HG03139 (cell line): ENCODE data around the gene PHRF1.

ENCODE experiments used
- ATAC-seq: cut with Tn5 transposase; IDR thresholded peaks from one replicate; pipeline ENCODE4 v1.9.1; 2021; ENCODE audit not compliant: unreplicated experiment

Gene PHRF1

GRCh38 chr11:613369-613968 lies 37.2 kb downstream of the PHRF1 start:
- no peak for ATAC-seq

GRCh38 chr11:614021-614622 lies 37.9 kb downstream of the PHRF1 start:
- ATAC-seq, result no peak

GRCh38 chr11:614623-615503 lies 38.6 kb downstream of the PHRF1 start:
- ATAC-seq, result no peak

GRCh38 chr11:615504-616319 lies 39.4 kb downstream of the PHRF1 start, which contains the start of gene IRF7:
Gene IRF7, minus strand, starts transcription at chr11:615950. Its CDS starts 586 bp downstream, at chr11:615364.
- ATAC-seq, result peak; percentile 62

- ATAC-seq, result no peak
Observed at GRCh38 chr11:616320-617198, 40.3 kb downstream of the PHRF1 start.

GRCh38 chr11:617199-617911 lies 41.1 kb downstream of the PHRF1 start:
- no peak for ATAC-seq

GRCh38 chr11:617912-618682 lies 41.8 kb downstream of the PHRF1 start:
- no peak for ATAC-seq

GRCh38 chr11:618856-619627 lies 42.8 kb downstream of the PHRF1 start:
- no peak for ATAC-seq

GRCh38 chr11:619628-620050 lies 43.4 kb downstream of the PHRF1 start:
- ATAC-seq, result no peak

GRCh38 chr11:620201-620600 lies 43.9 kb downstream of the PHRF1 start:
- ATAC-seq, result no peak

GRCh38 chr11:620935-621814 lies 44.9 kb downstream of the PHRF1 start:
- no peak for ATAC-seq

- no peak for ATAC-seq
Observed at GRCh38 chr11:621838-622237, 45.6 kb downstream of the PHRF1 start.

GRCh38 chr11:623349-623869 lies 47.1 kb downstream of the PHRF1 start:
- ATAC-seq, result no peak

GRCh38 chr11:623999-624704 lies 47.9 kb downstream of the PHRF1 start:
- ATAC-seq, result no peak

- no peak for ATAC-seq
Observed at GRCh38 chr11:624705-625635, 48.7 kb downstream of the PHRF1 start, which contains the start of gene CDHR5. Gene CDHR5, minus strand, starts transcription at chr11:624955. Its CDS starts 53 bp downstream, at chr11:624902.
